Neural cell (in vitro differentiated cells): ENCODE measurements around the gene C4B.
"Not testable (repeated sequence)": the region's sequence is repeated elsewhere in the genome, so short reads cannot be mapped to it uniquely, and the experiment has no call there.

Experiments used
- CTCF ChIP-seq: fragments of 450-650 bp; IDR thresholded peaks from 2 replicates; pipeline ENCODE4 v1.5.1; 2014; ENCODE audit warnings: antibody characterized with exemption, mild to moderate bottlenecking, moderate library complexity; ENCODE audit not compliant: poor library complexity, severe bottlenecking
- EP300 ChIP-seq: fragments of 450-650 bp; conservative IDR thresholded peaks from 2 replicates; pipeline ENCODE4 v1.6.1; 2014; ENCODE audit warnings: antibody characterized with exemption, mild to moderate bottlenecking, moderate library complexity; ENCODE audit not compliant: poor library complexity, severe bottlenecking
- EZH2 ChIP-seq: fragments of 200-600, 300-800 bp; shearing (Covaris generic), sonication (generic); IDR thresholded peaks from 2 replicates; pipeline ENCODE4 v1.6.1; 2014; ENCODE audit warnings: antibody characterized with exemption, low read length, borderline replicate concordance, mild to moderate bottlenecking; ENCODE audit not compliant: insufficient read depth, poor library complexity, severe bottlenecking
- POLR2AphosphoS5 ChIP-seq: IDR thresholded peaks from 2 replicates; pipeline ENCODE4 v1.6.1; 2012
- RAD21 ChIP-seq: fragments of 450-650 bp; conservative IDR thresholded peaks from 2 replicates; pipeline ENCODE4 v1.6.1; 2014; ENCODE audit warnings: antibody characterized with exemption, mild to moderate bottlenecking, moderate library complexity
- SMC3 ChIP-seq: fragments of 450-650 bp; conservative IDR thresholded peaks from 2 replicates; pipeline ENCODE4 v1.6.1; 2014; ENCODE audit warnings: antibody characterized with exemption, mild to moderate bottlenecking, moderate library complexity; ENCODE audit not compliant: poor library complexity
- TAF1 ChIP-seq: IDR thresholded peaks from 2 replicates; pipeline ENCODE4 v1.6.1; 2012; ENCODE audit warnings: low read depth

DNA sequence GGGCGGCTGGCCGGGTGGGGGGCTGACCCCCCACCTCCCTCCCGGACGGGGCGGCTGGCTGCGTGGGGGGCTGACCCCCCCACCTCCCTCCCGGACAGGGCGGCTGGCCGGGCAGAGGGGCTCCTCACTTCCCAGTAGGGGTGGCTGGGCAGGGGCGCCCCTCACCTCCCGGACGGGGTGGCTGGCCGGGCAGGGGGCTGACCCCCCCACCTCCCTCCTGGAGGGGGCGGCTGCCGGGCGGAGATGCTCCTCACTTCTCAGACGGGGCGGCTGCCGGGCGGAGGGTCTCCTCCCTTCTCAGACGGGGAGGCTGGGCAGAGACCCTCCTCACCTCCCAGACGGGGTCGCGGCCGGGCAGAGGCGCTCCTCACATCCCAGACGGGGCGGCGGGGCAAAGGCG lies 38.5 kb upstream of the C4B start:
- TF ChIP-seq CTCF, RAD21, POLR2AphosphoS5, TAF1, EP300, EZH2, SMC3: not testable (repeated sequence)
